ENCODE results near the gene MICAL3. TPM values are rescaled to one million over a fixed set of nuclear protein-coding genes. Genes with fewer than 3 reads are reported as not detected.
"Not testable (repeated sequence)": the region's sequence is repeated elsewhere in the genome, so short reads cannot be mapped to it uniquely, and the experiment has no call there.

Gene MICAL3
- polyA plus RNA-seq, 1 donor = 36.1 TPM

- H3K27me3 ChIP-seq (ENCODE audit: control insufficient read depth, insufficient read depth, low read length) = no peaks in the 10 kb centered on the region
- H3K27ac ChIP-seq (ENCODE audit: low read length) = peak overlapping the region; percentile 81
- H3K9me3 ChIP-seq (ENCODE audit: control insufficient read depth, low read depth, low read length) = no peaks in the 10 kb centered on the region
- H3K4me1 ChIP-seq (ENCODE audit: control insufficient read depth, insufficient read depth, low read length) = peaks cover 68% of the 10 kb centered on the region
- no peaks in the 10 kb centered on the region for H3K36me3 ChIP-seq (ENCODE audit: control insufficient read depth, insufficient read depth, low read length)
- WGBS (ENCODE audit: insufficient coverage, low lambda C conversion rate) = no CpG with 5 or more reads among the region's 3 CpGs
- H3K4me3 ChIP-seq (ENCODE audit: low read length) = no peak overlapping the region
- no peak for DNase-seq
Measured at GRCh38 chr22:18068381-18068988, 44.1 kb upstream of the MICAL3 start.

DNA sequence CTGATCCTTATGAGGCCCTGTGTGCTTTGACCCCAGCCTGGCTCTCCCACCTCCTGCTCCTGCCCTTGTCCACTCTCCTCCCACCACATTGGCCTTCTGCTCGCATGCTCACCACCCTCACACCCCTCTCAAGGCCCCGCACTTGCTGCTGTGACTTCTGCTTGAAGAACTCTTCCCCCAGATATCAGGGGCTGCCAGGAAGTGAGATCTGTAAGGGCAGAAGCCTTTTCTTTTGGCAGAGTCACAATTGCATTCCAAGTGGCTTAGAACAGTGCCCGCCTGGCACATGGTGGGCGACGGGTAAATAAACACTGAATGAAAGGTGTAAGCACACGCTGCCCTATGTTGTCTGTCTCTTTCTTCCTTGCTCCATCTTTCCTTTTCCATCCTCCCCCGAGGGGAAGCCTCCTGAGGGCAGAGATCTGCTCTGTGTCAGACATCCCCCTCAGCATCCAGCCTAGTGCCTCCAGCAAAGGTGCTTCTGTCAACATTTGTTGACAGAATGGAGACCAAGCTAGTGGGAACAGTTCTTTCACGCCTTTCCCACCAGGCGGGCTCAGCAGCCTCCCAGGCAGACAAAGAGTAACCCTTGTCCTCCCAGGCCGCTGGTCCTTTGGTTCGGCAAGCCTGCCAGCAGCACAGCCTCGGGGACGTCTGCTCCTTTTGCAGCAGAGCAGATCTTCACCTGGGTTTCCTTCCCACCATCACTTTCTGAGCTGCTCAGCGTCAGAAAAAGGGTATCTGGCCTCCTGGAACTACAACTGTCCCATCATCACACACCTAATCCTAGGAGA is 43.4 kb upstream of the MICAL3 start:
- H3K27ac ChIP-seq (ENCODE audit: low read length) = peak overlapping the region; percentile 81
- no peak for DNase-seq
- H3K36me3 ChIP-seq (ENCODE audit: control insufficient read depth, insufficient read depth, low read length) = no peaks in the 10 kb centered on the region
- H3K9me3 ChIP-seq (ENCODE audit: control insufficient read depth, low read depth, low read length) = no peaks in the 10 kb centered on the region
- 80% methylated on average over 1 of the region's 14 CpGs for WGBS (ENCODE audit: insufficient coverage, low lambda C conversion rate)
- H3K27me3 ChIP-seq (ENCODE audit: control insufficient read depth, insufficient read depth, low read length) = no peaks in the 10 kb centered on the region
- H3K4me1 ChIP-seq (ENCODE audit: control insufficient read depth, insufficient read depth, low read length) = peaks cover 68% of the 10 kb centered on the region
- no peak overlapping the region for H3K4me3 ChIP-seq (ENCODE audit: low read length)

- Histone ChIP-seq H3K9me3 (ENCODE audit: control insufficient read depth, low read depth, low read length) (no peaks in the 10 kb centered on the region), H3K4me3 (ENCODE audit: low read length) (no peak overlapping the region), H3K36me3 (ENCODE audit: control insufficient read depth, insufficient read depth, low read length) (no peaks in the 10 kb centered on the region), H3K27ac (ENCODE audit: low read length) (peak overlapping the region; percentile 81), H3K4me1 (ENCODE audit: control insufficient read depth, insufficient read depth, low read length) (peaks cover 68% of the 10 kb centered on the region), H3K27me3 (ENCODE audit: control insufficient read depth, insufficient read depth, low read length) (no peaks in the 10 kb centered on the region)
- DNase-seq = no peak
- no CpG with 5 or more reads among the region's 3 CpGs for WGBS (ENCODE audit: insufficient coverage, low lambda C conversion rate)
Measured at GRCh38 chr22:18067121-18067520, 42.8 kb upstream of the MICAL3 start.

- Histone ChIP-seq H3K9me3 (ENCODE audit: control insufficient read depth, low read depth, low read length) (no peaks in the 10 kb centered on the region), H3K4me1 (ENCODE audit: control insufficient read depth, insufficient read depth, low read length) (peaks cover 73% of the 10 kb centered on the region), H3K27ac (ENCODE audit: low read length) (no peak overlapping the region), H3K27me3 (ENCODE audit: control insufficient read depth, insufficient read depth, low read length) (no peaks in the 10 kb centered on the region), H3K4me3 (ENCODE audit: low read length) (no peak overlapping the region), H3K36me3 (ENCODE audit: control insufficient read depth, insufficient read depth, low read length) (no peaks in the 10 kb centered on the region)
- WGBS (ENCODE audit: insufficient coverage, low lambda C conversion rate) = 66% methylated on average over 4 of the region's 12 CpGs
- DNase-seq = peak; percentile 64 to 78
Measured at GRCh38 chr22:18066181-18066859, 42.0 kb upstream of the MICAL3 start.

GRCh38 chr22:18065256-18065655 is 40.9 kb upstream of the MICAL3 start:
- Histone ChIP-seq H3K4me3 (ENCODE audit: low read length) (no peak overlapping the region), H3K27me3 (ENCODE audit: control insufficient read depth, insufficient read depth, low read length) (no peaks in the 10 kb centered on the region), H3K9me3 (ENCODE audit: control insufficient read depth, low read depth, low read length) (no peaks in the 10 kb centered on the region), H3K36me3 (ENCODE audit: control insufficient read depth, insufficient read depth, low read length) (no peaks in the 10 kb centered on the region), H3K27ac (ENCODE audit: low read length) (no peak overlapping the region), H3K4me1 (ENCODE audit: control insufficient read depth, insufficient read depth, low read length) (peaks cover 71% of the 10 kb centered on the region)
- DNase-seq = no peak
- no CpG with 5 or more reads among the region's 9 CpGs for WGBS (ENCODE audit: insufficient coverage, low lambda C conversion rate)

- no peak overlapping the region for H3K4me3 ChIP-seq (ENCODE audit: low read length)
- WGBS (ENCODE audit: insufficient coverage, low lambda C conversion rate) = no CpG with 5 or more reads among the region's 7 CpGs
- no peak overlapping the region for H3K27ac ChIP-seq (ENCODE audit: low read length)
- H3K27me3 ChIP-seq (ENCODE audit: control insufficient read depth, insufficient read depth, low read length) = no peaks in the 10 kb centered on the region
- H3K9me3 ChIP-seq (ENCODE audit: control insufficient read depth, low read depth, low read length) = no peaks in the 10 kb centered on the region
- no peaks in the 10 kb centered on the region for H3K36me3 ChIP-seq (ENCODE audit: control insufficient read depth, insufficient read depth, low read length)
- no peak for DNase-seq
- H3K4me1 ChIP-seq (ENCODE audit: control insufficient read depth, insufficient read depth, low read length) = peaks cover 67% of the 10 kb centered on the region
Measured at GRCh38 chr22:18064636-18065035, 40.3 kb upstream of the MICAL3 start.

GRCh38 chr22:18063715-18064114 is 39.4 kb upstream of the MICAL3 start:
- not testable (repeated sequence) for H3K27ac ChIP-seq (ENCODE audit: low read length); H3K36me3 ChIP-seq (ENCODE audit: control insufficient read depth, insufficient read depth, low read length); H3K9me3 ChIP-seq (ENCODE audit: control insufficient read depth, low read depth, low read length); H3K27me3 ChIP-seq (ENCODE audit: control insufficient read depth, insufficient read depth, low read length); H3K4me3 ChIP-seq (ENCODE audit: low read length); DNase-seq
- no CpG with 5 or more reads among the region's 6 CpGs for WGBS (ENCODE audit: insufficient coverage, low lambda C conversion rate)
- H3K4me1 ChIP-seq (ENCODE audit: control insufficient read depth, insufficient read depth, low read length) = peaks cover 66% of the 10 kb centered on the region

DNA sequence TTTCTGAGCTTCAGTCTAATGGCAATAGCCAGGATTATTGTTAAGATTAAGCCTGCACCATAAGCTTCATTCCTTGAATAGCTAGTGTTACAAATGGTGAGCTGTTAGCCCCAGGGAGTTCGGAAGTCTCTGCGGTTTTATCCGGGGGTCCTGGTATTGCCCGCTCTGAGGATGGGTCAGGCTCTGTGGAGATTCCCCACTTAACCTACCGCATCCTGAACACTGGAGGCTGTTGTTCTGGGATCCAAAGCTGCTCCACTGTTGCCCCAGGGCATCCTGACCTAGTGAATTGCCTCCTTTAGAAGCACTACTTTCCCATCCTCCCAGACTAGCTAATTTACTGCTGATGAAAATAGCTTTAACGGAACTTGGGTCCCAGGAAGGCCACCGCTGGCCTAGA is 38.9 kb upstream of the MICAL3 start:
- H3K4me3 ChIP-seq (ENCODE audit: low read length) = no peak overlapping the region
- no peak overlapping the region for H3K27ac ChIP-seq (ENCODE audit: low read length)
- H3K27me3 ChIP-seq (ENCODE audit: control insufficient read depth, insufficient read depth, low read length) = no peaks in the 10 kb centered on the region
- no peak for DNase-seq
- no peaks in the 10 kb centered on the region for H3K9me3 ChIP-seq (ENCODE audit: control insufficient read depth, low read depth, low read length)
- 83% methylated on average over 2 of the region's 7 CpGs for WGBS (ENCODE audit: insufficient coverage, low lambda C conversion rate)
- peaks cover 65% of the 10 kb centered on the region for H3K4me1 ChIP-seq (ENCODE audit: control insufficient read depth, insufficient read depth, low read length)
- no peaks in the 10 kb centered on the region for H3K36me3 ChIP-seq (ENCODE audit: control insufficient read depth, insufficient read depth, low read length)

DNA sequence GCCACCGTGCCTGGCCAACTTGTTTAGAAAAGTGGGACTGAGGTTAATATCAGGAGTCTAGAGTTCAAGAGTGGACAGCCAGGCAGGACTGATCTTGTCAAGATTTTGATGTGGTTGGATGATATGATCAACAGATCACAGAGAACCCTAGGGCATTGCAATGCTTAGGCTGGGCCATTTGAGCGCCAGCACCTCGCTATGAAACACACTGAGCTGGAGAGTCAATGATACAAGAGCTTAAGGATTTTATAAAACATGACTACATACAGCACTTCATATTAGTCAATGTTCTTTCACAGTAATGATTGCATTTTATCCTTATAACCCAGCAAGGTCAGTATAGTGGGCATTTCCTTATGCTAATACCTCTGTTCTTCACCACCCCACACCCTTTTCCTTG is 38.1 kb upstream of the MICAL3 start:
- peaks cover 64% of the 10 kb centered on the region for H3K4me1 ChIP-seq (ENCODE audit: control insufficient read depth, insufficient read depth, low read length)
- no peak overlapping the region for H3K27ac ChIP-seq (ENCODE audit: low read length)
- 100% methylated on average over 1 of the region's 3 CpGs for WGBS (ENCODE audit: insufficient coverage, low lambda C conversion rate)
- no peaks in the 10 kb centered on the region for H3K9me3 ChIP-seq (ENCODE audit: control insufficient read depth, low read depth, low read length)
- no peak for DNase-seq
- H3K36me3 ChIP-seq (ENCODE audit: control insufficient read depth, insufficient read depth, low read length) = no peaks in the 10 kb centered on the region
- no peaks in the 10 kb centered on the region for H3K27me3 ChIP-seq (ENCODE audit: control insufficient read depth, insufficient read depth, low read length)
- no peak overlapping the region for H3K4me3 ChIP-seq (ENCODE audit: low read length)

DNA sequence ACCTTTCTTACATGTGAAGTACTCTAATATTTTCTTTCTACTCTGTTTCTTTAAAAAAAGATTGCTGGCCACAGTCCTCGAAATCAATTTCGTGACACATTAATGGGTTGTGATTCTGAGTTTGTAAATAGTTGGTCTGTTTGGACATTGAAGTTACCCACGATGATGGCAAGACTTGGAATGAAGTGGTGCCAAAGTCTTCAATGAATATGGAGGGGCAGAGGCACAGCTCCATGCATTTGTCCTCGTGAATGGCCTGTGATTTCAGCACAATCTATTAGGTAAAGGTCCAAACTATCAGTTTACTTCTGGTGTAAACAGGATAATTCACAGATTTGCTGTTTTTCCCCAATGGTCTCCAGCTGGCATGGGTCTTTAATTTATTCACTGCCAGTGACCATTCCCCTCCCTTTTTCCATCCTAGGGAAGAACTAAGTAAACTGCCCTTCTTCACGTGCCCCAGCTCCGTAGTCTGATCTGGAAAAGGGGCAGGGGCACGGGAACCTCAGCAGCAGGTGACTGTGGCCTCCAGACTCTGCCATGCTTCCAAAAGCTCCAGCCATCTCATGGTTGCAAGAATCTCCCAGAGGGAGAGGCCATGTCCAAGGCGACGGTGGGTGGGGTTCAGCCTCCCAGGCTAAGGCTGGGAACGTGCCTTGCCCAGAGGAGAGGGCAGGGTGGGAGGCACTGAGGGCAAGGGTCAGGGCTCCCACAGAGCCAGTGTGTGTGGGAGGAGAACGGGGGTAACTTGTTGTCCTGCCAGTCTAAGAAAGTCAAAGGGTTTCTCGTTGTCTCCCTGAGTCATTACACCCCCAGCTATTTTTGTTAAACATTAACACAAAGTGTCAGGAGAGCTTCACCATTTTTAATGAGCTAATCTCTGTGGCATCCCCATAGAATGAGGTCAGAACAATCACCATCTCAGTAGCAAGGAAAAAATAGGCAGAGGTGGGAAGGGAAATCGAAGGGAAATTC is 36.6 kb upstream of the MICAL3 start:
- Histone ChIP-seq H3K27ac (ENCODE audit: low read length) (peak overlapping the region; percentile 92), H3K4me3 (ENCODE audit: low read length) (no peak overlapping the region), H3K27me3 (ENCODE audit: control insufficient read depth, insufficient read depth, low read length) (no peaks in the 10 kb centered on the region), H3K36me3 (ENCODE audit: control insufficient read depth, insufficient read depth, low read length) (no peaks in the 10 kb centered on the region), H3K4me1 (ENCODE audit: control insufficient read depth, insufficient read depth, low read length) (peaks cover 64% of the 10 kb centered on the region), H3K9me3 (ENCODE audit: control insufficient read depth, low read depth, low read length) (no peaks in the 10 kb centered on the region)
- DNase-seq = peak; percentile 85 to 95
- 33% methylated on average over 1 of the region's 13 CpGs for WGBS (ENCODE audit: insufficient coverage, low lambda C conversion rate)
